ENCODE measurements around the gene NFIB. TPM values are rescaled to one million over a fixed set of nuclear protein-coding genes. Genes with fewer than 3 reads are reported as not detected.

The NFIB gene
- total RNA-seq, 1 experiment from 2014 or later = not detected

DNA sequence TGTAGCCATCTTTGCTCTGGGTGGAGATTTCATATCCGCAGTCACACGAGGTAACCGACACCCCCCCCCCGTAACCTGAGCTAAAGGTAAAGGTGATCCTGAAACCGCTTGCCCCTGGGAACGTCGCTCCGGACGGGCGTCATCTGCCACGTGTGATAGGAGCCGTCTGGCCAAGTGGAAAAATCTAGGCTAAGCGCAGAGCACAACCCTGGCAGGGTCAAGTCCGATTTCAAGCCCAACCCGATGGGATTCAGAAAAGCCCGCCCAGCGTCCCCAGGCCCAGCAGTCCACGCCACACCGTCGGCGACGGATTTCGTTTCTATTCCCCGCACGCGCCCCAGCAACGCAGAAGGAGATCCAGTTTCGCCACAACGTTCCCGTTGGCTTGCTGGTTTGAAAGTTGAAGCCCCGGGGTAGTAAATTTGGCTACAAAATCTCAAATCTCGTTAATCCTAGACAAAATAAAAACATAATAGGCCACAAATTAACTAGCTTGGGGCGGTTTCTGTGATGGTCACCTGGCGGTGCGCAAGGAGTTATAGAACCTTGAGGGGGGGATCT is 32.4 kb upstream of the NFIB start:
- DNase-seq (ENCODE audit: low spot score) = peak; percentile 69
- in situ Hi-C loops (cut with HindIII; ENCODE audit: low sequenced_read_pairs) = no loop called here

DNA sequence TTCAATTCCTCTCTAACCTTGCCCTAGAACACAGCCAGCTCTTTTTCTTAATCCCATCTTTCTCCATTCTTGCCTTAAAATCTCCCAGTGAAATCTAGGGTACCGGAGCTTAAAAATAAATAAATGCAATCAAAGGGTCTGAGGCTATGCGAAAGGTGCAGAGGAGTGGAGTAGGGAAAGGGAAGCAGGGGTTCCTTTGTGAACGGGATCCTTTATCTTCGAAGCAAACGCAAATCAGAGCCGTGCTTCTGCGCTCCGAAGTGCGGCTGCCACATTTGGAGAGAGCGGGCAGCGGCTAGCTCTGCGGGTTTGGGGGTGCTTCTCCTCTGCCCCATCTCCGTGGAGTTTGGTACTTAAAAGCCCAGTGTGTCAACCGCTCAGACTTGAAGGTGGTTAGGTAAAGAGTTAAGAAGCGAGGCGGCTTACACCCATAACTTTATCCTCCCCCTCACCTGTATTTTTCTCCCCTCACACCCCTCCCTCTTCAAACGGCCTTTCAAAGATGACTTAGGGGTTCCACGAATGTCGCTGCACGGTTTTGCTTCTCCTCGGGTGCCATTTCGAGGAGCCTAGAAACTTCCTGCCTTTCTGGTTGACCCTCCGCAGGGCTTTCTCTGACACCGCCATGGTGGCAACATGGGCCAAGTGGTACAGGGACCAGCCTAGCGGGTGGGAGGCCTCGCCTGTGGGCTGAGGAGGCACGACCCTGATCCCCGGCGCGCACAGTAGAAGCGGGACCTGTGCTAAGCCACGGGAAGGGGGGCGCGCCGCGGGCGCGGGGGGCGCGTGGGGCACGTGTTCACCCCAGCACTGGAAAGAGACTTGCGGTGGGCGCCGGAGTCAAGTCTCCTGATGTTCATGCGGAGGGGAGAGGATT is 31.7 kb upstream of the NFIB start:
- in situ Hi-C loops (cut with HindIII; ENCODE audit: low sequenced_read_pairs) = no loop called here
- DNase-seq (ENCODE audit: low spot score) = peak; percentile 54

- in situ Hi-C loops (cut with HindIII; ENCODE audit: low sequenced_read_pairs) = no loop called here
- peak; percentile 44 for DNase-seq (ENCODE audit: low spot score)
Measured at GRCh38 chr9:14344941-14345353, 31.0 kb upstream of the NFIB start.

GRCh38 chr9:14344053-14344524 is 30.1 kb upstream of the NFIB start:
- in situ Hi-C loops (cut with HindIII; ENCODE audit: low sequenced_read_pairs) = no loop called here
- peak; percentile 74 for DNase-seq (ENCODE audit: low spot score)

GRCh38 chr9:14343261-14344031 is 29.5 kb upstream of the NFIB start:
- in situ Hi-C loops (cut with HindIII; ENCODE audit: low sequenced_read_pairs) = no loop called here
- peak; percentile 45 for DNase-seq (ENCODE audit: low spot score)

- in situ Hi-C loops (cut with HindIII; ENCODE audit: low sequenced_read_pairs) = no loop called here
- no peak for DNase-seq (ENCODE audit: low spot score)
Measured at GRCh38 chr9:14342736-14343135, 28.8 kb upstream of the NFIB start.

DNA sequence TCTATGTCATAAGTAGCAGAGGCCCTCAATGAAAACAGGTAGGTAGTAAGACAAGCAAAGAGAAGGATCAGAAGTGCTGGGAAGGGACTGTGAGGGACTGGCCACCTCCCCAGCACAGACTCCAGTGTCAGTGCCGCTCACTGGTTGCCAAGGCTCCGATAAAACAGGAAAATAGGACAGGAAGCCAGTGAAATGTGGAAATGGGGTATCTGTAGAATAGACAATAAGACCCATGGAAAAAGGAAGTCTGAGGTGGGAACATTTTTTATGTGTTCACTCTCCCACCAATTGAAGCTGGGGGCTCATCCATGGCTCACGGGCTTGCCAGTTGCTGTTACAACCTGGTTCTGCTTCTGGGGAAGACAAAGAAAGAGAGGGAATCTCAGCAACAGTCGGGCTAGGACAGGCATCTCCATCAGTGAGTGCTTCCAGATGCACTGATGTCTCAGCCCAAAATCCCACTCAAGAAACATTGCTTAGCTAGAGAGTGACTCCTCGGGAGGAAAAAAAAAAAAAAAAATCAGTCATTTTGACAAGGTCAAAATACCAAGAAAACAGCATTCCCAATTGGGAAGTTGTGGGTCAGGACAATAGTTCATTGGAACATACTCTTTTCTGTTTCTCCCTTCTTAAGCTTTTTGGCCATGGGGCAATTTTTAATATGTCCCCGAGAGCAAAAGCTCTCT is 27.6 kb upstream of the NFIB start:
- no peak for DNase-seq (ENCODE audit: low spot score)
- in situ Hi-C loops (cut with HindIII; ENCODE audit: low sequenced_read_pairs) = no loop called here

DNA sequence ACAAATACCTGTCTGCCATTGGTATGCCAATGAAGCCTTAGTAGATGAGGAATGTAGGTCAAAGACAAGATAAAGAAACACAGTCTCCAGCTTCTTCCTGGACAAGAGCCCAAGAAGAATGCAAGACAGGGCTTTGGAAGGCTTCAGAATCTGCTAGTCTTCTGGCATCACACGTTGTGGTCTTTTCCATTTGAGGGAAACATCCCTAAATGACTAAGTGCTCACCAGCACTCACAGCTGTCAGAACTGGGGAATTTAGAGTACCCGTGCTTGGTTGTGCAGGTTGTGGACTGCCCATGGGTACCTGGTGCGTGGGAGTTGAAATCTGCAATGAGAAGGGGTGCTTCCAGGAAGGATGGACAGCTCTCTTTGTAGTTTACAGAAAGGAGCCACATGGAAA is 27.1 kb upstream of the NFIB start:
- in situ Hi-C loops (cut with HindIII; ENCODE audit: low sequenced_read_pairs) = no loop called here
- DNase-seq (ENCODE audit: low spot score) = no peak

GRCh38 chr9:14340219-14340873 is 26.4 kb upstream of the NFIB start:
- in situ Hi-C loops (cut with HindIII; ENCODE audit: low sequenced_read_pairs) = no loop called here
- no peak for DNase-seq (ENCODE audit: low spot score)

DNA sequence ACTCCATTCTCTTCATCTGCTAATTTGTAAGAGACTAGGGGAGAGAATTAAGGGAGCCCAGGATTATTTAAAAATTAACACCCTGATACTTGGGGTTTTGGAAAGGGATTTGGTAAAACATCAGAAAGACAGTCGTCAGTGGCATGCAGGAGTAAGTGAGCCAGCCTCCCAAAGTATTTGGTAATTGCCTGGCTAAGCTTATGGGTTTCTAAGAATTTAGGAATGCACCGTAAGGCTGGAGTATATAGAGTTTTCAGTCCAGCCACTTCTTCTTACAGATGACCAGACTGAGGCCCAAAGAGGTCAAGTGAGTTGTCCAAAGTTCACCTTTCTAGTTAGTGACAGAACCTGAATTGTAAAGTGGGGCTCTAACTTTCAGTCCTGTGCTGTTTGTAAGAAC is 25.8 kb upstream of the NFIB start:
- in situ Hi-C loops (cut with HindIII; ENCODE audit: low sequenced_read_pairs) = no loop called here
- no peak for DNase-seq (ENCODE audit: low spot score)

DNA sequence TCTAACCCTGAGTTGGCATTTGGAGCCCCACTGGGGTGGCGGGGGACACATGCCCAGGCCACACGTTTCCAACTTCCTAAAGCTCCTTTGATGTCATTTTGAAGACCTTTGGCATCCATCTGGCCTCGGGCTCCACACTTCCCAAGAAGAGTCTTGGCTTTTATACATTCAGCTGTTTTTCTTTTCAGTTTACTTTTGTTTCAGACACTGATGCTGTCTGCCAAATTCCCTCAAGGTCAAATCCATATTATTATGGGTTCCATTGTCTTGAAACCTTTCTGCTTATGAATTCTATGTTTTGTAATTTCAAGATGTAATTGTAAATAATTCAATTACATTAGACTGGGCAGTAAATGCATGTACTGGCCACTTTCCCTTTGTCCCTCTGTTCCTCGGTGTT is 23.7 kb upstream of the NFIB start:
- DNase-seq (ENCODE audit: low spot score) = no peak
- in situ Hi-C loops (cut with HindIII; ENCODE audit: low sequenced_read_pairs) = no loop called here

DNA sequence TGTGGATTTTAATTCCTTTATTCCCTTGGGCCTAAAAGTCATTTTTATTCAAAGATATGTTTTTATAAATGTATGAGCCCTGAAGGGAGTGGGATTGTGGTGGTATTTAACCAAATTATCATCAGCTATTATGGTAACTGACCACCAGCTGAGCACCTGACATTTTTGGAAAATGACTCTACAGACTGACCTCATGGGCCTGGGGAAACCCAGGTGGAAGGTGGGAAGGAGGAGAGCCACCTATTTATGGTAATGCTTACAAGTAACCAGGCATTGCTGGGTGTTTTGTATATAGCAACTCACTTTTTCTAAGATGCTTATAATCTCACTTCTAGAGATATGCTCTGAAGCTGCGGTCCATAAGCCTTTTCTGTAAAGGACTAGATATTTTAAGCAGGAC is 22.3 kb upstream of the NFIB start:
- in situ Hi-C loops (cut with HindIII; ENCODE audit: low sequenced_read_pairs) = no loop called here
- DNase-seq (ENCODE audit: low spot score) = no peak

GRCh38 chr9:14331120-14331519 is 17.2 kb upstream of the NFIB start:
- DNase-seq (ENCODE audit: low spot score) = peak; percentile 4
- in situ Hi-C loops (cut with HindIII; ENCODE audit: low sequenced_read_pairs) = no loop called here

DNA sequence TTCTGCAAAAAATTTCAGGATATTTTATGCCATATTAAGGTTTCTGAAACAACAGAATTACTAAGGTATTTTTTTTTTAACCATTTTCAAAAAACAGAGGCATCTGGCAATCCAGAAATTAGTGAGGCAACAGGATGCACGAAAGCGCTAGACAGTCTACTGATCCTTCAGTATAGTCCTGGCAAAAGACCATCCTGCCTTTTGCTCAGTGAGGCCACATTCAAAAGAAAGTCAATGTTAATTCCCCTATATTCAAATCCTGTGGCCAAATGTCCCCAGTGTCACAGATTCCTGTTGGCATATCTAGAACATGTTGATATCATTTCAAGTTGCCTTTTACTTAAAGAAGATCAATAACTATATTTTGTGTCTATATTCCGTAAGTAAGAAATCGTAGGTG is 13.1 kb upstream of the NFIB start:
- peak; percentile 24 for DNase-seq (ENCODE audit: low spot score)
- in situ Hi-C loops (cut with HindIII; ENCODE audit: low sequenced_read_pairs) = no loop called here

- in situ Hi-C loops (cut with HindIII; ENCODE audit: low sequenced_read_pairs) = no loop called here
- DNase-seq (ENCODE audit: low spot score) = peak; percentile 23
Measured at GRCh38 chr9:14326264-14326826, 12.4 kb upstream of the NFIB start.

DNA sequence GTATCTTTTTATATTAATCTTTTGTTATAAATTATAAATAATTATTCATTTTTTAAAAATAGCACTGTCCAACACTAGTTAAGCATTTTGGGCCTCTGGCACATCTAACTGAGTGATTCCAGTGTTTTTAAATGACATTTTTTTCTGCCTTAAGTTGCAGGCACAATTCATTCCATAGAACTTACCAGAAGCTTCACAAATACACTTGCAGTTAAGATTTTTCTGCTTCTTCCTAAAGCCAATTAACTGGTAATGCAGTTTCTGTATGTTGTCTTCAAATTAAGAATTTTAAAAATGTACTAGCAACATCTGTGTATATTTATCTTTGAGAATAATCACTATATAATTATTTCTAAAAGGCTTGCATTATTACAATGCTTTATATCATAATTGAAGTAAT is 11.2 kb upstream of the NFIB start:
- peak; percentile 3 for DNase-seq (ENCODE audit: low spot score)
- in situ Hi-C loops (cut with HindIII; ENCODE audit: low sequenced_read_pairs) = no loop called here

- peak; percentile 10 for DNase-seq (ENCODE audit: low spot score)
- in situ Hi-C loops (cut with HindIII; ENCODE audit: low sequenced_read_pairs) = no loop called here
Measured at GRCh38 chr9:14323985-14324650, 10.2 kb upstream of the NFIB start.

Data from G401 (cell line).